C4-2B (cell line): ENCODE results near the gene NHSL2.

Experiments used
- ZFX ChIP-seq: fragments of 450-650 bp; IDR thresholded peaks from 2 replicates; pipeline ENCODE4 v1.6.1; 2017
- TF ChIP-seq, protein P1 (sequence below): fragments of 450-650 bp; conservative IDR thresholded peaks from 2 replicates; pipeline ENCODE4 v1.5.1; 2017; ENCODE audit warnings: mild to moderate bottlenecking

DNA sequence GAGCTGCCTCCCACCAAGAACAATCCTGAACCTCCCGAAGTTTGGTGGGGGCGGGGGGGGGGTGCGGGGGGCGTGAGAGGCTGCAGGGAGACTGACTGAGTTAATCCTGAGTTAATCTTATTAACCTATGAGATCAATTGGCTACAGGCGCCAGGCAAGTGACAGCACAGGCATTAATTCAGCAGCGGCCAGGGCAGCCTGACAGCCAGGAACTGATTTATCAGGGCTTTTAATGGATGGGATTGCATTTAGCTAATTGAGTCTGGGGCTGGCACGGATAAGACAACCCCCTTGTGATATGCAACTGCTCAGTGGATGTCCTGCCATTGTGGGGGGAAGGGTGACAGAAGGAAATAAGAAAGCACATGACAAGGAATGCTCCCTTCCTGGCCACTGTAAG is 204.7 kb downstream of the NHSL2 start:
- TF ChIP-seq, protein P1, sequence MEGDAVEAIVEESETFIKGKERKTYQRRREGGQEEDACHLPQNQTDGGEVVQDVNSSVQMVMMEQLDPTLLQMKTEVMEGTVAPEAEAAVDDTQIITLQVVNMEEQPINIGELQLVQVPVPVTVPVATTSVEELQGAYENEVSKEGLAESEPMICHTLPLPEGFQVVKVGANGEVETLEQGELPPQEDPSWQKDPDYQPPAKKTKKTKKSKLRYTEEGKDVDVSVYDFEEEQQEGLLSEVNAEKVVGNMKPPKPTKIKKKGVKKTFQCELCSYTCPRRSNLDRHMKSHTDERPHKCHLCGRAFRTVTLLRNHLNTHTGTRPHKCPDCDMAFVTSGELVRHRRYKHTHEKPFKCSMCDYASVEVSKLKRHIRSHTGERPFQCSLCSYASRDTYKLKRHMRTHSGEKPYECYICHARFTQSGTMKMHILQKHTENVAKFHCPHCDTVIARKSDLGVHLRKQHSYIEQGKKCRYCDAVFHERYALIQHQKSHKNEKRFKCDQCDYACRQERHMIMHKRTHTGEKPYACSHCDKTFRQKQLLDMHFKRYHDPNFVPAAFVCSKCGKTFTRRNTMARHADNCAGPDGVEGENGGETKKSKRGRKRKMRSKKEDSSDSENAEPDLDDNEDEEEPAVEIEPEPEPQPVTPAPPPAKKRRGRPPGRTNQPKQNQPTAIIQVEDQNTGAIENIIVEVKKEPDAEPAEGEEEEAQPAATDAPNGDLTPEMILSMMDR = no peak
- TF ChIP-seq ZFX = no peak
